ENCODE measurements around the gene NIP7. TPM values are rescaled to one million over a fixed set of nuclear protein-coding genes. Genes with fewer than 3 reads are reported as not detected.

The NIP7 gene
- total RNA-seq, 1 experiment from 2014 or later = 62.1 TPM

DNA sequence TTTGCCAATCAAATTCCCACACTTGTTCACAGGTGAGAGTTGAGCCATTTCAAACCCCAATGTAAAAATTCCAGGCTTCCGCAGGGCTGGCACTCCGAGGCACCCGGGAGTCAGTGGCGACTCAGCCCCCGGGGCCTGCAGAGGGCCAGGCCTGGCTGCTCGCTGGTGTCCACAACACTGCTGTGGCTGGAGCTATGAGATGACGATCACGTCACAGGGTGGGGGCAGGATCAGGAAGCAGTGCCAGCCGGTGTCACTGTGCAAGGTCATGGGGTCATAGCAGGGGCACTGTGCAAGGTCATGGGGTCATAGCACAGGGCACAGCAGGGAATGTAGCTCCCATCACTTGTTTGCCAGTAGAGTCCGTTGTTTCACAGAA, 20.7 kb upstream of the NIP7 start:
- Mint-ChIP-seq H3K27me3 (ENCODE audit: insufficient read depth, unreplicated experiment) (no peaks in the 10 kb centered on the region), H3K9me3 (ENCODE audit: unreplicated experiment) (no peaks in the 10 kb centered on the region), H3K36me3 (ENCODE audit: insufficient read depth, unreplicated experiment) (peaks cover 78% of the 10 kb centered on the region), H3K4me3 (ENCODE audit: unreplicated experiment) (no peak overlapping the region), H3K27ac (ENCODE audit: low read depth, unreplicated experiment) (no peak overlapping the region), H3K4me1 (ENCODE audit: insufficient read depth, unreplicated experiment) (peaks cover under 1% of the 10 kb centered on the region)
- TF ChIP-seq, protein P1, sequence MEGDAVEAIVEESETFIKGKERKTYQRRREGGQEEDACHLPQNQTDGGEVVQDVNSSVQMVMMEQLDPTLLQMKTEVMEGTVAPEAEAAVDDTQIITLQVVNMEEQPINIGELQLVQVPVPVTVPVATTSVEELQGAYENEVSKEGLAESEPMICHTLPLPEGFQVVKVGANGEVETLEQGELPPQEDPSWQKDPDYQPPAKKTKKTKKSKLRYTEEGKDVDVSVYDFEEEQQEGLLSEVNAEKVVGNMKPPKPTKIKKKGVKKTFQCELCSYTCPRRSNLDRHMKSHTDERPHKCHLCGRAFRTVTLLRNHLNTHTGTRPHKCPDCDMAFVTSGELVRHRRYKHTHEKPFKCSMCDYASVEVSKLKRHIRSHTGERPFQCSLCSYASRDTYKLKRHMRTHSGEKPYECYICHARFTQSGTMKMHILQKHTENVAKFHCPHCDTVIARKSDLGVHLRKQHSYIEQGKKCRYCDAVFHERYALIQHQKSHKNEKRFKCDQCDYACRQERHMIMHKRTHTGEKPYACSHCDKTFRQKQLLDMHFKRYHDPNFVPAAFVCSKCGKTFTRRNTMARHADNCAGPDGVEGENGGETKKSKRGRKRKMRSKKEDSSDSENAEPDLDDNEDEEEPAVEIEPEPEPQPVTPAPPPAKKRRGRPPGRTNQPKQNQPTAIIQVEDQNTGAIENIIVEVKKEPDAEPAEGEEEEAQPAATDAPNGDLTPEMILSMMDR (IDR thresholded peaks at IDR 0.05; ENCODE audit: unreplicated experiment) = no peak
- intact Hi-C loops (cut with micrococcal nuclease) = no loop called here
- CTCF ChIA-PET = interaction anchor here (0.6 kb wide), 1 partner anchor 443 kb away, joined by 3 read pairs; the partner anchor contains the start of gene WWP2
- POLR2A ChIA-PET = interaction anchor here (0.6 to 9.1 kb wide), 3 partner anchors 9 to 150 kb away, joined by 3 to 75 read pairs (median 5); partner anchors contain the start of gene PDF
- BruUV-seq (replicated peaks) = no TSS peak
- DNase-seq (ENCODE audit: unreplicated experiment) = no peak

DNA sequence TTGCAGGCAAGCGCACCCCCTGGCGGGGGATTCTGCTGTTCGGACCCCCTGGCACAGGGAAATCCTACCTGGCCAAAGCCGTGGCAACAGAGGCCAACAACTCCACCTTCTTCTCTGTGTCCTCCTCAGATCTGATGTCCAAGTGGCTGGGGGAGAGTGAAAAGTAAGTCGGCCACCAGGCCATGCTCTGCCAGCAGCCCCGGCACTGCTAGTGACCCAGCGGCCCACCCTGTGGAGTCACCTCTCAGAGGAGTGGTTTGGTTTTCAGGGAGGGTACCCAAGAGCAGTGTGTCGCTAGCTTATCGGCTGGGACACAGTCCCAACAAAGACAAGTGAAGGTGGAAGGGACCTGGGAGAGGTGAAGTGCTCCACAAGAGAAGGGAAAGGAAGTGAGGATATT, 20.2 kb upstream of the NIP7 start:
- intact Hi-C loops (cut with micrococcal nuclease) = no loop called here
- BruUV-seq (replicated peaks) = no TSS peak
- CTCF ChIA-PET = interaction anchor here (0.6 kb wide), 1 partner anchor 443 kb away, joined by 3 read pairs; the partner anchor contains the start of gene WWP2
- Mint-ChIP-seq H3K27me3 (ENCODE audit: insufficient read depth, unreplicated experiment) (no peaks in the 10 kb centered on the region), H3K9me3 (ENCODE audit: unreplicated experiment) (no peaks in the 10 kb centered on the region), H3K4me3 (ENCODE audit: unreplicated experiment) (no peak overlapping the region), H3K4me1 (ENCODE audit: insufficient read depth, unreplicated experiment) (no peaks in the 10 kb centered on the region), H3K27ac (ENCODE audit: low read depth, unreplicated experiment) (no peak overlapping the region), H3K36me3 (ENCODE audit: insufficient read depth, unreplicated experiment) (peaks cover 83% of the 10 kb centered on the region)
- POLR2A ChIA-PET = interaction anchor here (0.6 to 9.1 kb wide), 2 partner anchors 9 to 151 kb away, joined by 3 to 75 read pairs; partner anchors contain the start of gene PDF
- TF ChIP-seq, protein P1 (IDR thresholded peaks at IDR 0.05; ENCODE audit: unreplicated experiment) = no peak
- DNase-seq (ENCODE audit: unreplicated experiment) = no peak

DNA sequence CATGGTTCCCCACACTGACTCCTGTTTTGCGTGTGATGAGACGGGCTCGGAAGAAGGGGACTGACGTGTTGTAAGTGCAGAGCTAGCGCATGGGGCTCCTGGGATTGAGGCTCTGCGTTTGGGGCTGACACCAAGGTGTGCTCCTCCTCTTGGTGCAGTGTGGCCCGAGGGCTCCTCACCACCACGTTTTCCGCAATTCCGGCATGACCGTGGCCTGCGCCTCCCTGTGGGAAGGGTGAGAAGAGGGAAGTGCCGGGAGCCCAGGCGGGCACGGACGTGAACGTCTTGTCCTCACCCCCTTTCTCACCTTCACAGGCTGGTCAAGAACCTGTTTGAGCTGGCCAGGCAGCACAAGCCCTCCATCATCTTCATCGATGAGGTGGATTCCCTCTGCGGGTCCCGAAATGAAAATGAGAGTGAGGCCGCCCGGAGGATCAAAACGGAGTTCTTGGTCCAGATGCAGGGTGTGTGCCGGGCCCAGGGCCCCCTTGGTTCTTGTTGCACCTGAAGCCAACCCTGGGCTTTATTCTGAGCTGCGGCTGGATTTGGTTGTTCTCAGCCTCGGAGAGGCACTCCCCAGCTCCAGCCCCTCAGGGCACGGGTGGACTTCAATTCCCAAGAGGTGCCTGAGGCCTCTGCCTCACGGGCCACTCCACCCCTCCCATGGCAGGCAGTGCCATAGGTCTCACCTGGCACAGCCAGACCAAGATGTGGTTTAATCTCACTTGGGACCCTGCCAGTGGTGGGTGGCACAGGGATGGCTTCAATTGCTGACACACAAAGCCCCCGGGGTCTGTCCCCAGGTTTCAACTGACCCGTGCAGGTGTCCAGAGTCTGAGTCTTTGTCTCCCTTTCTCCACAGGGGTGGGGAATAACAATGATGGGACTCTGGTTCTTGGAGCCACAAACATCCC, 19.5 kb upstream of the NIP7 start:
- Mint-ChIP-seq H3K27me3 (ENCODE audit: insufficient read depth, unreplicated experiment) (no peaks in the 10 kb centered on the region), H3K9me3 (ENCODE audit: unreplicated experiment) (no peaks in the 10 kb centered on the region), H3K27ac (ENCODE audit: low read depth, unreplicated experiment) (no peak overlapping the region), H3K4me1 (ENCODE audit: insufficient read depth, unreplicated experiment) (no peaks in the 10 kb centered on the region), H3K4me3 (ENCODE audit: unreplicated experiment) (no peak overlapping the region), H3K36me3 (ENCODE audit: insufficient read depth, unreplicated experiment) (peaks cover 84% of the 10 kb centered on the region)
- CTCF ChIA-PET = no interaction called here
- intact Hi-C loops (cut with micrococcal nuclease) = no loop called here
- TF ChIP-seq, protein P1 (IDR thresholded peaks at IDR 0.05; ENCODE audit: unreplicated experiment) = no peak
- no peak for DNase-seq (ENCODE audit: unreplicated experiment)
- BruUV-seq (replicated peaks) = no TSS peak
- POLR2A ChIA-PET = interaction anchor here (0.9 to 9.1 kb wide), 2 partner anchors 8 to 10 kb away, joined by 4 to 75 read pairs; partner anchors contain the start of gene PDF

DNA sequence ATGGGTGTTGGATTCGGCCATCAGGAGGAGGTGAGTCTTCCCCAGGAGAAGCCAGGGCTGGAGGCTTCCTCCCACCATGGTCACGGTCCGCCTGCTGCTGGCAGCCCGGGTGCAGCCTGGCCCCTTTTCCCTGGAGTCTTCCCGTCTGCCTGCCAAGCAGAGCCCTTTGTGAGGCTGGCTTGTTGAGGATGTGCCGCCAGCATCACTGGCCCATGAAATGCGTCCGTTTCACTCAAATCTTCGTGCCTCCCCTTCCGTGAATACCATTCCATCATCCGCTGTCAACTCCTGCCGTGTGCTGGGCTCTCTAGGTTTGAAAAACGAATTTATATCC, 18.9 kb upstream of the NIP7 start:
- H3K36me3 Mint-ChIP-seq (ENCODE audit: insufficient read depth, unreplicated experiment) = peaks cover 84% of the 10 kb centered on the region
- H3K27ac Mint-ChIP-seq (ENCODE audit: low read depth, unreplicated experiment) = no peak overlapping the region
- no peaks in the 10 kb centered on the region for H3K9me3 Mint-ChIP-seq (ENCODE audit: unreplicated experiment)

More for the DNA sequence above, 18.9 kb upstream of the NIP7 start:
- TF ChIP-seq, protein P1 (IDR thresholded peaks at IDR 0.05; ENCODE audit: unreplicated experiment) = no peak
- Mint-ChIP-seq H3K27me3 (ENCODE audit: insufficient read depth, unreplicated experiment) (no peaks in the 10 kb centered on the region), H3K4me3 (ENCODE audit: unreplicated experiment) (no peak overlapping the region), H3K4me1 (ENCODE audit: insufficient read depth, unreplicated experiment) (peaks cover under 1% of the 10 kb centered on the region)
- no TSS peak for BruUV-seq (replicated peaks)
- ChIA-PET POLR2A (interaction anchor here (0.9 kb wide), 1 partner anchor 9 kb away, joined by 4 read pairs; the partner anchor contains the start of gene PDF), CTCF (interaction anchor here (0.6 kb wide), 2 partner anchors 366 to 434 kb away, joined by 3 to 5 read pairs; partner anchors contain the start of gene NOB1)
- intact Hi-C loops (cut with micrococcal nuclease) = no loop called here
- DNase-seq (ENCODE audit: unreplicated experiment) = no peak

All from MCF 10A (cell line).